NCI-H2171 treated with DMSO at 0.1 percent for 48 hours (cell line): ENCODE measurements around the gene DAPK2.
"Not testable (repeated sequence)": the region's sequence is repeated elsewhere in the genome, so short reads cannot be mapped to it uniquely, and the experiment has no call there.

Source experiments
- DNase-seq: peaks from one replicate; lab custom pipeline; 2025; lab: John Stamatoyannopoulos, UW

DAPK2 gene

DNA sequence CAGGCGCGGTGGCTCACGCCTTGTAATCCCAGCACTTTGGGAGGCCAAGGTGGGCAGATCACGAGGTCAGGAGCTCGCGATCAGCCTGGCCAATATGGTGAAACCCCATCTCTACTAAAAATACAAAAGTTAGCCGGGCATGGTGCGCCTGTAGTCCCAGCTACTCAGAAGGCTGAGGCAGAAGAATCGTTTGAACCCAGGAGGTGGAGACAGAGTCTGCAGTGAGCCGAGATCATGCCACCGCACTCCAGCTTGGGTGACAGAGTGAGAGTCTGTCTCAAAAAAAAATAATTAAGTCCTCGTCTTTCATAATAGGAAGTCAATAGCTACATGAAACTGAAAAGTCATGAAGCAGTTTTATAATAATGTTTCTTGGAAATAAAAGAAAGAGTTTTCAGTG lies 7.4 kb upstream of the DAPK2 start:
- DNase-seq: not testable (repeated sequence)

- DNase-seq: no peak
Observed at GRCh38 chr15:64052925-64053491, 6.7 kb upstream of the DAPK2 start.

GRCh38 chr15:64051407-64052259 lies 5.3 kb upstream of the DAPK2 start:
- DNase-seq: no peak

GRCh38 chr15:64051093-64051402 lies 4.8 kb upstream of the DAPK2 start:
- DNase-seq: no peak

DNA sequence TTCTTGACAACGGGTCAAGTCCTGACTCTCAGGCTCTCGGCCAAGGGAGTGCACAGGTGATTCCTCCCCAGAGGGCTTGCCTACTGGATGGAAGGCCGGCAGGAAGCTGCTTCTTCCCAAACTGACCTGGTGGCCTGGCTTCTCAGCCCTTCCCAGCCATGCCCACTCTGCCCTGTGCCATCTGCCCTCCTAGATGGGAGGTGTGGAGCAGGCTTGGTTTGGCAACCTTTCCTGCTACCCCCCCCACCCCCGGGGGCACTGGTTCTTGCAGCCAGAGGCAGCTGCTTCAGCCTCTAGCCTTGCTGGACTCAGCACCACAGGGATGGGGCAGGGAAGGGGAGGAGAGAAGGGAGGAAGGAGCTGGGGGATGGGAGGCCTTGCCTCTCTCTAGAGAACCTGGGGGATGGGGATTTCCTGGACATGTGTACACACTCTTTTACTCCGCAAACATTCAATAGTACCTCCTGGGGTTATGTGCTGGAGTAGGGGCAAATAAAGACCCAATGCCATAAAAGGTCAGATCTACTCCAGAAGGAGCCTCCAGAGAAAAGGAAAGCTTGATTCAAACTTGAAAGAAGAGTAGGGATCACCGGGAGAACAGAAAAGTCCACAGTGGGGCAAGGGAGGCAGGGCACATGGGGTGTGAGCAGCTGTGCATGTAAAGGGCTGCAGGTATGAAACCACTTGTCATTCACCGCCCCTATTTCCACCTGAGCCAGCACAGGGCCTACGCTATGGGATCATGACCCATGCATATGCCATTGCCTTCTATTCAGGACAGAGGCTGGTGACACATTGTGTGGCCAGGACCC lies 4.2 kb upstream of the DAPK2 start:
- DNase-seq: no peak

DNA sequence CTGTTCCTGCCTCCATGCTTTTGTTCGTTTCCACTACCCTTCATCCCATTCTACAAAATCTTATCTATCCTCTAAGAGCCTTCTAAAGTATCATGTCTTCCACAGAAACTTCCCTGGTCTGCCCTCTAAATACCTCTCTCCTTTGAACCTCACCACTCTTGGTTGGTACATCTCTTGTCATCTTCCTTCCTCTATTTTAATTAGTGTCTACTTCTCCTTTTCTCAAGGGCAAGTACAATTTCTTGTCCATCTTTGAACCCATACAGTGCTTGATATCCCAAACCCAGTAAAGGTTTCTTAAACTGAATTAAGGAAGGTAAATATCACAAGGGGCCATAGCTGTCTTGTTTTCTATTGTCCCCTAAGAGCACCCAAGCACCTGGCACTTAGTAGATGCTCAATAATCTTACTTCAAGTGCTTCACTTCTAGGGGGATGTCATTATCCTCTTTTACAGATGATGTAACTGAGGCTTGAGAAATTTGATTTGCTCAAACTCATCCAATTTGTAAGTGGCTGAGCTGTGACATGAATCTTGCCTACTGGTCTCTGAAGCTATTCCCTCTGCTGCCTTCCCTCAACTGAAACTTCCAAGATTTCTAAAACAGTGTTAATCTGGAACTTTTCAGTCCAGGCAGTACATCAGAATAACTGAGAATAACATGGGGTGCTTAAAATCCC lies 2.6 kb upstream of the DAPK2 start:
- no peak for DNase-seq

- DNase-seq: peak; percentile 48
Observed at GRCh38 chr15:64045774-64046420, 388 bp downstream of the DAPK2 start.

GRCh38 chr15:64045101-64045435 lies 1.2 kb downstream of the DAPK2 start:
- no peak for DNase-seq

GRCh38 chr15:64044300-64045100 lies 1.8 kb downstream of the DAPK2 start:
- no peak for DNase-seq

DNA sequence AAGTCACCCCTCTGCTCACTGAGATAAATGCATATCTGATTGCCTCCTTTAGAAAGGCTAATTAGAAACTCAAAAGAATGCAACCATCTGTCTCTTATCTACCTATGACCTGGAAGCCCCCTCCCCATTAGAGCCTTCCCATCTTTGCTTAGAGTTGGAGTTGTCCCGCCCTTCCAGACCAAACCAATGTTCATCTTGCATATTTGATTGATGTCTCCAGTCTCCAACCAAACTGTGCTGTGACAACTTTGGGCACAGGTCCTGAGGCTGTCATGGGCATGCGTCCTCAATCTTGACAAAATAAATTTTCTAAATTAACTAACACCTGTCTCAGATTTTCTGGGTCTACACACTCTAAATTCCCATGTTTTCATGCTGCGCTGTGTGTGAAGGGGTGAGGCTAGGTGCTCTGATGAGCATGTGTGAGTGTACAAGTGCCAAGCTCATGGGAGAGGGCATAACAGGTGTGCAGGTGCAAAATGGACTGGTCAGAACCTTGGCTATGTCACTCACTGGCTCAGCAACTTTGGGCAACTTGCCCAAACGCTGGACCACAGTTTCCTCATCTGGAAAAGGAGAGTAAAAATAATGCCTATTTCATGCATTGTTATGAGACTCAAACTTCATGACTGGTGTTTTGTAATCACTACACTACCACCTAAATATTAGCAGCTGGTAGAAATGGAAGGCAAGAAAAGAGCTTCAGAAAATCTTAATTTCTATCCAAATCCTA lies 7.2 kb downstream of the DAPK2 start:
- no peak for DNase-seq

GRCh38 chr15:64037966-64038365 lies 8.3 kb downstream of the DAPK2 start:
- no peak for DNase-seq

- DNase-seq: no peak
Observed at GRCh38 chr15:64037116-64037515, 9.2 kb downstream of the DAPK2 start.

GRCh38 chr15:64035525-64035924 lies 10.8 kb downstream of the DAPK2 start:
- DNase-seq: no peak

DNA sequence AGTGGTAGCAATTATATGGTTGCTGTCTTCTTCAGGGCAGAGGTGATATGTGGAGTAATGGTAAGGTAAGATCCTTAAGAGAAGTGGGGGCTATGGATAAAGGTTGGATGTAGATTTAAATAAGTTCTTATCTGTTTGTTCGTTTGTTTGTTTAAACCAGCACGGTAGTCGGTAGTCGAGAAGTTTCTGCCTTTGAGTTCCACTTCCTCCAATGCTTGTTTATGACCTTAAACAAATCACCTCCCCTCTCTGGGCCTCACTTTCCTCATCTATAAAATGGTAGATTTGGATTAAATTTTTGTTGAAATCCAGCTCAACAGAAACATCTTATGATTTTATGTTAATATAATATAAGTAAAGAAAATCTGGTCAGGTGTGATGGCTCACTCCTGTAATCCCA lies 11.8 kb downstream of the DAPK2 start:
- no peak for DNase-seq

DNA sequence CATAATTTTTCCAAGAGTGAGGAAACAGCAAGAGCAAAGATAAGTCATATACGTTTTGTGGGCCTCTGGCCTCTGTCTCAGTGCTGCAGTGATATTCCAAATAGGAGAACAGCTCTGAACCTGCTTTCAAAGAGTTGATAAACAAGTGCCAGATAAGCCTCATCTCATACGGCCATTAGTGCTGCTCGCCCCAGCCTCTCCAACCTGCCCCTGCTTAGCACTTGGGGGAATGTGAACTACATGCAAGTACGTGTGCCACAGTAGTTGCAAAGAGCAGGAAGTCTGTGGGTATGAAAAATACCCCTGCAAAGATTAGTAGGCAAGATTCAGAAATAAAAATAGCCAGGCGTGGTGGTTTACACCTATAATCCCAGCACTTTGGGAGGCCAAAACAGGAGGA lies 14.0 kb downstream of the DAPK2 start:
- DNase-seq: no peak

DNA sequence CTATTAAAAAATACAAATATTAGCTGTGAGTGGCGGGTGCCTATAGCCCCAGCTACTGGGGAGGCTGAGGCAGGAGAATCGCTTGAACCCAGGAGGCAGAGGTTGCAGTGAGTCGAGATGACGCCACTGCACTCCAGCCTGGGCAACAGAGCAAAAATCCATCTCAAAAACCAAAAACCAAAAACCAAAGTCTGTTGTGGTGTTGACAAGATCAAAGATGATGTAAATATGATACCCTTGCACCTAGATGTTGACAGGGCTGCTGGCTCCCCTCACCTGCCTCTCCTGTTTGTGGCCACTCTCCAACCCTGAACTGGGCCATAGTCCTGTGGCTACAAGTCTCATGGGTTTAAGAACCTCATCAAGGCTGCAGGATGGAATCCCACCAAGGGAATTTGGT lies 16.2 kb downstream of the DAPK2 start:
- no peak for DNase-seq

DNA sequence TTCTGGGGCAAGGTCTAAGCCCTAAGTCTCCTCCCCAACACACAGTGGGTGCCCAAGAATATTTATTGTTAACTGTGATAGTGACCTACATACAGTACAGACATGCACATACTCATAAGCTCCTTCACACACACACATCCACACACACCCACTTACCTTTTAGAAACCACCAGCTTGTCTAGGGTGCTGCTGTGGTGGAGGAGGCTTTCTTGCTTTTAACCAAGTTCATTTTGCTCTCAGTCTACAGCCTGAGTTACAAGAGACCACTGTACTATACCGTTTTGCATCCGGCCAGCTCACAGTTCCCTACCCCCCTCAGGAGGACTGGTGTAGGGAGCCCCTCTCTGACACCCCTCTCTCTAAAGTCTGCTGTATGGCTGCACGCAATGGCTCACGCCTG lies 16.7 kb downstream of the DAPK2 start:
- no peak for DNase-seq

DNA sequence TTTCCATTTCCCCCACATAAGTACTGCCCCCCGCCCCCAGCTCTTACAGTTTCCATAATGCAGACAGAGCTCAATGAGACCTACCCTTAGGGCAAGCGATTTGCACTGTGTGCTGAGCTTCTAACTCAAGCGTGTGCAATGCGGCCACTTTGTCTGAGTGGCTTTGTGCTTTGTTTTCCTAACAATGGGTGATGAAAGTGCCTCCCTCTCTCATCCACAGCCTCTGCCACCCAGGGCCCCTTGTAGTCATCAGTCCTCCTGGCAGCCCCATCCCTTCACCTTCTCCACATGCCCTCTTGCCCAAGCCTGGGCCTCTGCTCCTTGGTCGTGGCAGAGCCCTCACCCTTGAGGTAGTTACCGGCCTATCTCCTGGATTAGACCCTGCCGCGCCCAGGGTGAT lies 17.2 kb downstream of the DAPK2 start:
- DNase-seq: no peak

DNA sequence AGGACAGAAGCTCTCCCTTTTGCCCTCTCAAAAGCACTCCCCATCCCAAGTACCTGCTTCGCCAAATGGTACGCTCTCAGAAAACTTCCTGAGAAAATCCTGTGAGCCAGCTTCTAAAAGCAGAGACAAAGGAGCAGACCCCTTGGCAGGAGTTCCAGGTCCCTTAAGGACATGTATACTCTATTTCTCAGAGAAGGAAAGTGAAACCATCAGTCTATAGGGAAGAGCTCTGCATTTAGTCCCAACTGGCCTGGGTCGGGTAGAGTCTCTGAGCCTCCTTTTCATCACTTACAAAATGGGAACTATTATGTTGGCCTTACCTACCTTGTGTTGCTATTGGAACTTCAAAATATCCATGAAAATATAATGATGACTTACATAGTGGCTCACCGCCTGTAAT lies 19.7 kb downstream of the DAPK2 start:
- DNase-seq: no peak

DNA sequence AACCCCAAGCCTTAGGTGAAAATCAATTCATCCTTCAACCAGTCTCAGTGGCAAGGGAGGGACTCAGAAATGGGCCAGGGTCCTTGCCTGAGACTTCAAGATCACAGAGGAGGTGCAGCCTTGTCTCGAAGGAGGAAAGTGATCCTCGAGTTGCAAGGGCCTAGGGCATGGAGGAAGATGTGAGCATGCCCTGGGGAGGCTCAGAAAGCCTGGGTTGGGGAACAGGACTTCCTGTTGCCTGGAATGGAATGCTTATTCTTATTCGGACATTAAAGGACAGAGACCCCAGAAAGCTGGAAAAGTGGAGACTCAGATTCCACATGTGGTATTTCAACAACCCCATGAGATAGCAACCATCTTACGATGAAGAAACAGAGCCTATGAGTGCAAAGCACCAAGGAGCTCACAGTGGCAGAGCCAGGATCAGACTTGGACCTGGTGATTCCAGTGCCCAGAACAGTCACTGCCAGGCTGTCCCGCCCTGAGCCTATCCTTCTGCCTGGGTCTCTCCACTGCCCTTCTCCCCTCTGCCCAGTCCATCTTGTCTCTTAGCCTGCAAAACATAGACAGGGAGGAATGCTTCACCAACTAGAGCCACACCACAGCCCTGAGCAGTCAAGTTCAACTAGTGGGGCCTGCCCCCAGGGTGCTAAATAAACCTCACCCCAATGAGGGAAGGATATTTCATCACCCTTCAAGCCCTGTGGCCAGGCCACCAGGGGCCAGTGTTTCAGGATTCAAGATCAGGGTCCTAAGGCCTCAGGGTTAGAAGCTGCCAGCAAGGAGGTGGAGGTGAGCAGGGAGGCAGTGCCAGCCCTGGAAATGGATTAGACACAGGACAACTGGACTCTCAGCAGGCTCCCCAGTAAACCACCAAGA lies 21.9 kb downstream of the DAPK2 start:
- DNase-seq: no peak
